ENCODE measurements around the gene ZFX.

DNA sequence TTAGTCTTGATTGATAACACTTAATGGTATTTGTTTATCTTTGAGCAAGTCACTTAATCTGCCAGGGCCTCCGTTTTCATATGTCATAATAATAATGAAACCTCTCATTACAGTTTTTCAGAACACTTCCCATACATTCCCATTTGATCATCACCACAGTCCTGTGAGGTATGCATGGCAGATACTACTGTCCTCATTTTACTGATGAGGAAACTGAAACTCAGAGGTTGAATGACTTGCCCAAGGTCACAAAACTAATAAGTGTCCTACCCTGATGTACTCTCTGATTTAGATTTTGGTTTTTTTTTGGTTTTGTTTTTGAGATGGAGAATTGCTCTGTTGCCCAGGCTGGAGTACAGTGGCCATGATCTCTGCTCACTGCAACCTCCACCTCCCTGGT is 25.7 kb downstream of the ZFX start:
- TF ChIP-seq, protein P1, sequence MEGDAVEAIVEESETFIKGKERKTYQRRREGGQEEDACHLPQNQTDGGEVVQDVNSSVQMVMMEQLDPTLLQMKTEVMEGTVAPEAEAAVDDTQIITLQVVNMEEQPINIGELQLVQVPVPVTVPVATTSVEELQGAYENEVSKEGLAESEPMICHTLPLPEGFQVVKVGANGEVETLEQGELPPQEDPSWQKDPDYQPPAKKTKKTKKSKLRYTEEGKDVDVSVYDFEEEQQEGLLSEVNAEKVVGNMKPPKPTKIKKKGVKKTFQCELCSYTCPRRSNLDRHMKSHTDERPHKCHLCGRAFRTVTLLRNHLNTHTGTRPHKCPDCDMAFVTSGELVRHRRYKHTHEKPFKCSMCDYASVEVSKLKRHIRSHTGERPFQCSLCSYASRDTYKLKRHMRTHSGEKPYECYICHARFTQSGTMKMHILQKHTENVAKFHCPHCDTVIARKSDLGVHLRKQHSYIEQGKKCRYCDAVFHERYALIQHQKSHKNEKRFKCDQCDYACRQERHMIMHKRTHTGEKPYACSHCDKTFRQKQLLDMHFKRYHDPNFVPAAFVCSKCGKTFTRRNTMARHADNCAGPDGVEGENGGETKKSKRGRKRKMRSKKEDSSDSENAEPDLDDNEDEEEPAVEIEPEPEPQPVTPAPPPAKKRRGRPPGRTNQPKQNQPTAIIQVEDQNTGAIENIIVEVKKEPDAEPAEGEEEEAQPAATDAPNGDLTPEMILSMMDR (IDR thresholded peaks at IDR 0.05; ENCODE audit: insufficient read depth, low read length): no peak
- TF ChIP-seq POLR2AphosphoS5 (IDR thresholded peaks at IDR 0.05; ENCODE audit: low read depth) (no peak), GABPA (IDR thresholded peaks at IDR 0.05; ENCODE audit: low read depth) (no peak)
- TF ChIP-seq, protein P2, sequence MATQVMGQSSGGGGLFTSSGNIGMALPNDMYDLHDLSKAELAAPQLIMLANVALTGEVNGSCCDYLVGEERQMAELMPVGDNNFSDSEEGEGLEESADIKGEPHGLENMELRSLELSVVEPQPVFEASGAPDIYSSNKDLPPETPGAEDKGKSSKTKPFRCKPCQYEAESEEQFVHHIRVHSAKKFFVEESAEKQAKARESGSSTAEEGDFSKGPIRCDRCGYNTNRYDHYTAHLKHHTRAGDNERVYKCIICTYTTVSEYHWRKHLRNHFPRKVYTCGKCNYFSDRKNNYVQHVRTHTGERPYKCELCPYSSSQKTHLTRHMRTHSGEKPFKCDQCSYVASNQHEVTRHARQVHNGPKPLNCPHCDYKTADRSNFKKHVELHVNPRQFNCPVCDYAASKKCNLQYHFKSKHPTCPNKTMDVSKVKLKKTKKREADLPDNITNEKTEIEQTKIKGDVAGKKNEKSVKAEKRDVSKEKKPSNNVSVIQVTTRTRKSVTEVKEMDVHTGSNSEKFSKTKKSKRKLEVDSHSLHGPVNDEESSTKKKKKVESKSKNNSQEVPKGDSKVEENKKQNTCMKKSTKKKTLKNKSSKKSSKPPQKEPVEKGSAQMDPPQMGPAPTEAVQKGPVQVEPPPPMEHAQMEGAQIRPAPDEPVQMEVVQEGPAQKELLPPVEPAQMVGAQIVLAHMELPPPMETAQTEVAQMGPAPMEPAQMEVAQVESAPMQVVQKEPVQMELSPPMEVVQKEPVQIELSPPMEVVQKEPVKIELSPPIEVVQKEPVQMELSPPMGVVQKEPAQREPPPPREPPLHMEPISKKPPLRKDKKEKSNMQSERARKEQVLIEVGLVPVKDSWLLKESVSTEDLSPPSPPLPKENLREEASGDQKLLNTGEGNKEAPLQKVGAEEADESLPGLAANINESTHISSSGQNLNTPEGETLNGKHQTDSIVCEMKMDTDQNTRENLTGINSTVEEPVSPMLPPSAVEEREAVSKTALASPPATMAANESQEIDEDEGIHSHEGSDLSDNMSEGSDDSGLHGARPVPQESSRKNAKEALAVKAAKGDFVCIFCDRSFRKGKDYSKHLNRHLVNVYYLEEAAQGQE (IDR thresholded peaks at IDR 0.05; ENCODE audit: insufficient replicate concordance, low read depth): no peak

Data from HL-60 (cell line).